Hepatocyte (in vitro differentiated cells): Measurements from ENCODE around the gene DNAH6.

Experiments
- EZH2 ChIP-seq: fragments of 200-600 bp; sonication (generic); IDR thresholded peaks from 2 replicates; pipeline ENCODE4 v1.6.1; 2016; ENCODE audit warnings: antibody characterized with exemption, mild to moderate bottlenecking, borderline replicate concordance
- TF ChIP-seq, protein P1 (sequence below): fragments of 200-600 bp; sonication (generic); IDR thresholded peaks from 2 replicates; pipeline ENCODE4 v1.5.1; 2016; ENCODE audit warnings: antibody characterized with exemption, mild to moderate bottlenecking; ENCODE audit not compliant: poor library complexity

DNA sequence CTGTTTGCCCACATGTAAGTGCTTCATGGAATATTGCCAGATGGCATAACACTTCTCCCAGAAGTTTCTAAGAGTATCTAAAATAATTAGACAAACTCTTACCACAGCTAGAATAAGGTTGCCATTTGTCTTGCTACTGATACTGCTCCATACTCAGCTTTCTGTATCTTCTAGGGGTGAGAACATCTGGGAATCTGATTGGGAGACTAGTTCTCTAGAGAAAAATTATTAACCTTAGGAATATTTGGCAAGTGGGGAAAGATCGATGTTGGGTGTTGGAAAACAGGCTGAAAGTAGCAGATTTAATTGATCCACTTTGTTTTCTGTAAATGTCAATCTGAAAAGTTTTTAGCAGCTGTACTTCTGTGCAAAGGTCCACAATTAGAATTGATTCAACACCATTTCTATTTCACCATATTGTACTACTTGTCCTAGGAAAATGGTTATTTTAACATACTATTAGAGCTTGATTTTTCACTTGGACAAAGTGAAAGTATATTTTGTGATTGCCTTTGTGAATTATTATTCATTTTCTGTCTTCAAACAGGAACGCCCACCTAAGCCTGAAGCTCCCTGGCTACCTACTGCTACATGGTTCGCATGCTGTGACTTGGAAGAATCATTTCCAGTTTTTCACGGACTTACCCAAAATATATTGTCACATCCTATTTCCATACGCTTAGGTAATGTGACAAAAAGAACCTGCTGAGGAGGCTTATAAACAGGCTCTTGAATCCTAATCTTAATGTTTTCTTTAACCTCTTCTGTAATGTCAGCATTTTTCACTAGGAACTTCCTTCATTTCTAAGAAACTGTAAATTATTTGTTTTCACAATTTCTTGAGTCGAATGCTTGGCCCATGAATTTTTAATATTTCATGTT lies 216.8 kb downstream of the DNAH6 start:
- TF ChIP-seq, protein P1, sequence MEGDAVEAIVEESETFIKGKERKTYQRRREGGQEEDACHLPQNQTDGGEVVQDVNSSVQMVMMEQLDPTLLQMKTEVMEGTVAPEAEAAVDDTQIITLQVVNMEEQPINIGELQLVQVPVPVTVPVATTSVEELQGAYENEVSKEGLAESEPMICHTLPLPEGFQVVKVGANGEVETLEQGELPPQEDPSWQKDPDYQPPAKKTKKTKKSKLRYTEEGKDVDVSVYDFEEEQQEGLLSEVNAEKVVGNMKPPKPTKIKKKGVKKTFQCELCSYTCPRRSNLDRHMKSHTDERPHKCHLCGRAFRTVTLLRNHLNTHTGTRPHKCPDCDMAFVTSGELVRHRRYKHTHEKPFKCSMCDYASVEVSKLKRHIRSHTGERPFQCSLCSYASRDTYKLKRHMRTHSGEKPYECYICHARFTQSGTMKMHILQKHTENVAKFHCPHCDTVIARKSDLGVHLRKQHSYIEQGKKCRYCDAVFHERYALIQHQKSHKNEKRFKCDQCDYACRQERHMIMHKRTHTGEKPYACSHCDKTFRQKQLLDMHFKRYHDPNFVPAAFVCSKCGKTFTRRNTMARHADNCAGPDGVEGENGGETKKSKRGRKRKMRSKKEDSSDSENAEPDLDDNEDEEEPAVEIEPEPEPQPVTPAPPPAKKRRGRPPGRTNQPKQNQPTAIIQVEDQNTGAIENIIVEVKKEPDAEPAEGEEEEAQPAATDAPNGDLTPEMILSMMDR: no peak
- no peak for TF ChIP-seq EZH2
